OCI-M1 (cell line): Measurements from ENCODE around the gene TRMO.

Source experiments
- DNase-seq: peaks from one replicate; lab custom pipeline; 2025; lab: John Stamatoyannopoulos, UW

TRMO gene

GRCh38 chr9:97903177-97903576, 19.1 kb downstream of the TRMO start:
- no peak for DNase-seq

- peak; percentile 57 for DNase-seq
Observed at GRCh38 chr9:97900738-97901565, 21.3 kb downstream of the TRMO start.

DNA sequence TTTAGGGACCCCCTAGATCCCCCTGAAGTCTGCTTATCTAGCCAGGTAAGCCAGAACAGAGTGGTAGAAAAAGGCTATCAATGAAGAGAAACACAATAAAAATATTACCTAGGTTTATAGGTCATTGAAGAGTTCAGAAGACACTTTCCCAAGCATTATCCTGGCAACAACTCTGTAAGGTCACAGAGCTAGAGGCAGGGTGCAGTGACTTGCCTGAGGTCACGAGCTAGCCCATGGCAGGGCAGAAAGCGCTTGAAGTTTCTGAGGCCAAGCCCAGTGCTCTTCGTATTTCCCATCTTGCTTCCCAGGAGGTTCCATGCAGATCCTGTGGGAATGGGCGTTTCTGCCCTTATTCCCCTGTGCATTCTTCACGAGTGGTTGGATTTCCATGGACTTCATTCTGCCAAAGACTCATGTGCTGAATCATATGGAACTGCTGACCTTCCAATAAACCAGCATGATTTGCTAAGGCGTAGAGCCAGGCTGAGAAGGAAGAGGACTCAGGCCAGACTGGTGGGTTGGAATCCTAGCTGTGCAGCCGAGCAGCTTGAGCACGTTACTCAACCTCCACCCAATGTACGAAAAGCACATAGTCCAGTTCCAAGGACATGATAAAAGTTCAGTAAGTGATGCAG, 22.1 kb downstream of the TRMO start:
- DNase-seq = no peak

DNA sequence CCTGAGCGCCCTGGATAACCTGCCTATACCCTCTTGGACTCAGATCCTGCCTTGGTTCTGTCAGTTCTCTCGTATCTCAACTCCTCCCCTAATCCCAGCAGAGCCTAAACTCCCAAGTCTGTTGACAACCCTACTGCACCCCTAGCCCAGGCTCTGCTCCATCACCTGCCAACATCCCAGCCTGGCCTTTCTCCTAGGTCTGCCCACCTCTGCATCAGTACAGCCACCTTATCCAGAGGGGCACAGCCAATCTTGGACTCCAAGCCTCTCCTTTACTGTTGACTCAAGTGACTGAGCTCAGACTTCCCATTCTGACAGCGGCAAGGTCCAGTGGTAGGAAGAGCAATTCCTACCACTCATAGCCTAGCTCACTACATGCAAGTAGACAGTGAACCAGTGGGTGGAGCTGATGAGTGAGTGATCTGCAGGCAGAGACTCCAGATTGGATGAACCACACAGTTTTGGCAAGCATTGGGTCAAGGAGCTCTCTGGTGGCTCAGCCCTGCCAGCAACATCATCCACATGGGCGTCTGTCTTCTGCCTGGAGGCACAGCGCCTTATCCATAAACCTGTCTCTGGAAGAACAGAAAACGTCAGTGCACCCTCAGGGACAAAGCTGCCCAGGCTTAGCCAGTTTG, 26.5 kb downstream of the TRMO start:
- peak; percentile 21 for DNase-seq

DNA sequence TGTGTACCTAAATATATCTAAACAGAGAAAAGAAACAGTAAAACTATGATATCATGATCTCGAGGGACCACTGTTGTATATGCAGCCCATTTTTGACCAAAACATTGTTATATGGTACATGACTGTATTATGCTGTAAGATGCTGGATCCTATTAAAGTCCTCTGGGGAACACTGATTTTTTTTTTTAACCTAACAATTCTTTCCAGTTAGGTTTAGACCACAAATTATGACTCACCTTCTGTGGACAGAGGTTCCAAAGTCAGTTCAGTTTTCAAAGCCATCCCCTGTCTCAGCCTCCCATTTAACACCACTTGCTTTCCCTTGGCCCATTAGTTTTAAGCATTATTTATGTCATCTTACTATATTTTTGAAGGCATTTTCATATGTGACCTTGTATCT, 27.1 kb downstream of the TRMO start:
- DNase-seq = no peak

DNA sequence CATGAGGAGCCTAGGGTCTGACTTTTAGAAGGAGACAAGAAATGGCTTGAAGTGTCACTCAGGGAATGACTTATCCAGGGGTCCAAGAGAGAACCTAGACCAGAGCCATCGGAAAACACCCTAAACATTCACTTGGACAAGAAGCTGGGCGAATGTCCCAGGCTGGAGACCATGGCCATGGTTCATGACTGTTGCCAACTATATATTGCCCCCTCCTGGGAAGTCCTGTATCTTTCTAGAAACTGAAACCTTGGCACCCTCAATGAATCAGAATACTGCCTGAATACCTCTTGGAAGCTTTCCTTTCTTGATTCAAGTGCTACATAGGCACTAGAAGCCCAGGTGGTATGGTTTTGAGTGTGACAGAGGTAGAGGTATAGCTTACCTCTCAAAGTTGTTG, 29.9 kb downstream of the TRMO start:
- peak; percentile 5 for DNase-seq

GRCh38 chr9:97891736-97892135, 30.6 kb downstream of the TRMO start:
- no peak for DNase-seq

DNA sequence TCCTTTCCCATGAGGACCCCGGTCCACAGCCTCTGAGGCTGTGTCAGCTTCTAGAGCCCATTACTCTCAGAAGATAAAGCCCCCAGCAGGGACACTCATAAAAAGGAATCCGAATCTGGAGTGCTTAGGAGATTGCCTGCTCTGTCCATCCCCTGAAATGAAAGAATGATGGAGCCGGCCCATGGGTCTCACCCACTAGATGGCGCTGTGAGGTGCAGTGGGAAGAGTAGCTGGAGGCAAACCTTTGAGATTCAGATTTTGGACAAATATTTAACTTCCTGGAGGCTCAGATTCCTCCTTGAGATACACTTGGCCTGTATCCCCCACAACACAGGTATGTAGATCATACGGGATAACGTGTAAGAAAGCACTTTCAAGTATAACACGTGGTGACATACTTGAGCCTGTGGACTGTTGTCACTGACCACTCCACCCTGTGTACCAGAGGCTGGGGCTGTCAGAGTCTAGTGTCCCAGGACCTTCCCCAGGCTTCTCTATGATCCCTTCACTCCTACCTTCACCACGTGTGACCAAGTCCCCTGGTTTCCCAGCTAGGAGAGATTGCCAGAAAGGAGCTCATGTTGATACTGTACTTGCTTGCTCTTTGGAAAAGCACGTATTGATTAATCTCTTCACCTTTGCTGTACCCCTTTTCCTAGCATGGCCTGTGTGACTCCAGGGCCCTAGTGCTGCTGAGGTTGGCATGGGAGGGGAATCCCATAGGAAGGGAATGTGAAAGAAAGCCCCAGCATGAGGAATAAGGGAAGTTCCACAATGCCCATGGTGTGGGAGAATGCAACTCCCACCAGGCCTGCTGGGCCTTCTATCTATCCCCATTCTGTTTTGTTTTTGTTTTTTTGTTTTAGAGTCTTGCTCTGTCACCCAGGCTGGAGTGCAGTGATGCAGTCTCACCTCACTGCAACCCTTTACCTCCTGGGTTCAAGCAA, 32.1 kb downstream of the TRMO start:
- peak; percentile 69 for DNase-seq

DNA sequence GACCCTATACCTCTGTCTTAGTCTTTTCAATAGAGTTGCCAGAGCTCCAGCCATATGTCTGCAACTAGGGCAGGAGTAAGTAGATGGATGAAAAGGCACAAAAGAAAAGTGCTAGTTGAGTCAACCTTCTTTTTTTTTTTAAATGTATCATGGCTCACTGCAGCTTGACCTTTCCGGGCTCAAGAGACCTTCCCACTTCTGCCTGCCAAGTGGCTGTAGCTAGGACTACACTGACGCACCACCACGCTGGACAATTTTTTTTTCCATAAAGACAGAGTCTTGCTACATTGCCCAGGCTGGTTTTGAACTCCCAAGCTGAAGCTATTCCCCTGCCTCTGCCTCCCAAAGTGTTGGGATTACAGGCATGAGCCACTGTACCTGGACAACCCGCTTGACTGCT, 42.0 kb downstream of the TRMO start:
- no peak for DNase-seq

DNA sequence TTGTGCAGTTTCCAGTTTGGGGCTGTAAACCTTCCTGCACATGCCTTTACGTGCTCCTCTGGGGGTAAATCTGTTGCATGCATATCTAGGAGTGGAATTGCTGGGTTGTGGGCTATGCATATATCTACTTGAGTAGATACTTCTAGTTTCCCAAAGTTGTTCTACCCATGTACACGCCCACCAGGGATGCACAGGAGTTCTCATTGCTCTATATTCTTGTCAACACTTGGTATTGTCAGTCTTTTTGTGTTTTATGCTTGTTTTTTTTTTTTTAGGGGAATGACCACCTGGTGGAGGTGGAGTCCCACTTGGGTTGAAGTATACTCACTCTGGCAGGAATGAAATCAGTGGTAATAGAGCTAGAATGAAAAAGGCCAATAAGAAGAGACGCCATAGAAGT, 46.2 kb downstream of the TRMO start:
- no peak for DNase-seq

DNA sequence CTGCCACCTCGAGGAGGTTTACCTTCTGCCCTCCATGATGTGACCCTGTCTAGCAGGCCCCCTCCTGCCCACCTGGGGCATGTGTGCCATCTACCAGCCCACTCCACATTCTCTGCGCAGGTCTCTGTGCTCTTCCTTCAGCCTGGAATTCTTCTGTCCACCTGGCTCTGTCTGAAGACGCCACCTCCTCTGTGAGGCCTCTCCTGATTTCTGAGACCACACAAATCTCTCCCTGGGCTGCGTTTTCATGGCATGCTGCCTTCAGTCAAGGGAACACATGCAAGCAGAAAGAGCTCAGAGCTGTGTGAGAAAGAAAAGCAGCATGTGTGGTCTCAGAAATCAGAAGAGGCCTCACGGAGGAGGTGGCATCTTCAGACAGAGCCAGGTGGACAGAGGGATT, 47.2 kb downstream of the TRMO start:
- no peak for DNase-seq

DNA sequence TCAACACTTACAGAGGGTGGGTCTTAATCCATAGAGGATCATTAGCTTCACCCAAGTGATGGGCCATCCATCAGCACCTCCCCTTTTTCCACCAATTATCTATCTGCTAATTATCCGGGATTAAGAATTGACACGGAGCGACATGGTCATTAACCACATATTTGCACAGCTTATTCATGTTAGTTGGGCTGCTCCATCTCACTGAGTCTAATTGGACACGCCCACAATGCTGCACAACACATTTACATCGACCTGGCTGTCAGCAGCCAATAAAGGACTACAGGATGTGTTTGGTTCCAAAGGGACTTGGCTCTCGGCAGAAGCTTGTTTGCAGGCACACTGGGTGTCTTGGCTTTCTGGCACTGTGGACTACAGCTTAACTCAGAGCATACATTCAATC, 47.7 kb downstream of the TRMO start:
- no peak for DNase-seq

- DNase-seq = no peak
Observed at GRCh38 chr9:97873882-97874281, 48.4 kb downstream of the TRMO start.

- no peak for DNase-seq
Observed at GRCh38 chr9:97873425-97873824, 48.9 kb downstream of the TRMO start.

DNA sequence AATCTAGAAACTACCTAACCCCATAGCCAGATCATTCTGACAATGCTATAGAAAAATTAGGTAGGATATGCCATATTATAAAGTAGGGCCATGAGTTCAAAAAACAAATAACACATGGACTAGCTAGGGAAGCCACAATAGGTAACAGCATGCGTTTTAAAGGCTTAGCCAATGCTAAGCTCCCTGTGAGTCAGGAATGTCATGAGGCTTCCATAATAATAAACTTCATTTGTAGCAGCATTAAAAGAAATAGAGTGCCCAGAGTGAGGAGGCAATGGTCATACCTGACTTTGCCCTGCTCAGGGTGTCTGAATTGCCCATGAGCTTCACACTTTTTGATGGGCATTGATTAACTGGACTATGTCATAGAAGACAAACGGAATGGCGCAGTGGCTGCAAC, 53.4 kb downstream of the TRMO start:
- DNase-seq = no peak

- DNase-seq = no peak
Observed at GRCh38 chr9:97866848-97867247, 55.5 kb downstream of the TRMO start.

DNA sequence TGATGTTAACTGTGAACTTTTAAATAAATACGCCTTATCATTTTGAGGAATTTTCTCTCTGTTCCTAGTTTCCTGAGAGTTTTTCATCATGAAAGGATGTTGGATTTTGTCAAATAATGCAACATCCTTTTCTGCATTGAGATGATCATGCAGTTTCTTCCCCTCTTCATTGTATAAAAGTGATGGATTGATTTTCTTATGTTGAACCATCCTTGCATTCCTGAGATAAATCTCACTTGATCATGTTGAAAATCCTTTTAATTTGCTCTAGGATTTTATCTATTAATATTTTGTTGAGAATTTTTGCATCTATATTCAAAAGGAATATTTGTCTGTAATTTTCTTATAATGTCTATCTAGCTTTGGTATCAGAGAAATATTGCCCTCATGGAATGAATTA, 56.0 kb downstream of the TRMO start:
- no peak for DNase-seq

- no peak for DNase-seq
Observed at GRCh38 chr9:97864396-97864795, 57.9 kb downstream of the TRMO start.

- DNase-seq = no peak
Observed at GRCh38 chr9:97863314-97863713, 59.0 kb downstream of the TRMO start.

DNA sequence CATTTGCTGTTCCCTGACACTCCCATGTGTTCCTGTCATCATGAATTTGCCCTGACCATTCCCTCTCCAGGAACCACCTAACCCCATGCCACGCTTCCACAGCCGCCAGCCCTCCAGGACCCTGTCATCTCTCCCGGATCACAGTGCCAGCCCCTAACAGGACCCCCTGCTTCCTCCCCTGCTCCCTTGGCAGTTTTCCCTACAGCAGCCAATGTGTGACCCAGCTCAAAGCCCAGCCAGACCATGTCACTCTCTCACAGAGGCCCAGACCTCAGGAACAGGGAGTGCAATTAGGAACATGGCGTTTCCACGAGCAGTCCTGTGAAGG, 61.2 kb downstream of the TRMO start:
- no peak for DNase-seq

DNA sequence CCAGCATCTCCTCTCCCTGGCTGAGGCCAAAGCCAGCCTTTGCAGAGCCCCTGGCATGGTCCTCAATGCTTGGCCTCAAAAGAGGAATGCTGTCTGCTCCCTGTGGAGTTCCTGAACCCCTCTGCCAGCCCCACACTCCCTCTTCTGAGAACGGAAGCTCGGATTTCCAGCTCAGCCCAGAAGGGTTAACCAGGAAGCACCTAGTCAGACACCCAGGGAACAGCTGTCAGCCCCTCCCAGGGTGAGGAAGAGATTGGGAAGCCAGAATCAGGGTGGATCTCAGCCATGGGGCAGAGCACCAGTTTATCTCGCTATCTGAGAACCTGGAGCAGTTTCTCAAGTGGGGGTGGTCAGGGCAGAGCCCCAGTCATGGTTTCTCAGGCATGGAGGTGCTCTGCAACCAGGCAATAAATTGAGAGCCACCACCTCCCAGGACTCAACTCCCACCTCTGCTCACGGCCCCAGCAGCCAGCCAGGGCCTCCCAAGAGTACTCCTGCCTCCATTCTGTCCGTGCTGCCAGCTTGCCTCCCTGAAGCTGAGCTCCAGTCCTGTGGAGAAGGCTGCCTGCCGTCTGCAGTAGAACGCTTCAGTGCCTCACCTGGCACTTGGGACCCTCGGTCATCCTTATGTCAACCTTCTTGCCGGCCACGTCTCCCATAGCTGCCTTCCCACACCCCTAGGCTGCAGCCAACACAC, 61.7 kb downstream of the TRMO start:
- DNase-seq = no peak

DNA sequence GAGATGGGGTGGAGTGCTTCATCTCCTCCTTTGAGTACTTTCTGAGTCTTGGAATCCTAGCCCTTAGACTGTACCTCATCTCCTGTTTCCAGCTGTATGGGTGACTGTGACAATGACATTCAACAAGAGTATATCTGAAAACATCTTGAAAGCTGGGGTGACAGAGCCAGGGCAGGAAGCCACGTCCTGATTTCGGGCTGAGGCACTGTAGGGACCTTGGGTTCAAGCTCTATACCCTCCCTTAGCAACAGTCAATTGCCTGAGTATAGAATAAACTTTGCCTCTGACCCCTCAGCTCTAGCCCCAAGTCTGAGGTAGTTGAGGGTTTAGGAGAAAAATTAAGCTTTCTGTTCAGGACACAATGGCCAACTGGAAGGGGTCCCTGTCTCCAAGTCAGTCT, 63.0 kb downstream of the TRMO start:
- no peak for DNase-seq
